GM19463 (cell line): ENCODE measurements around the gene COPS7A.
"Not testable (repeated sequence)": the region's sequence is repeated elsewhere in the genome, so short reads cannot be mapped to it uniquely, and the experiment has no call there.

ENCODE experiments used
- ATAC-seq: cut with Tn5 transposase; IDR thresholded peaks from one replicate; pipeline ENCODE4 v1.9.1; 2021; ENCODE audit warnings: mild to moderate bottlenecking, moderate library complexity; ENCODE audit not compliant: unreplicated experiment

Gene COPS7A

DNA sequence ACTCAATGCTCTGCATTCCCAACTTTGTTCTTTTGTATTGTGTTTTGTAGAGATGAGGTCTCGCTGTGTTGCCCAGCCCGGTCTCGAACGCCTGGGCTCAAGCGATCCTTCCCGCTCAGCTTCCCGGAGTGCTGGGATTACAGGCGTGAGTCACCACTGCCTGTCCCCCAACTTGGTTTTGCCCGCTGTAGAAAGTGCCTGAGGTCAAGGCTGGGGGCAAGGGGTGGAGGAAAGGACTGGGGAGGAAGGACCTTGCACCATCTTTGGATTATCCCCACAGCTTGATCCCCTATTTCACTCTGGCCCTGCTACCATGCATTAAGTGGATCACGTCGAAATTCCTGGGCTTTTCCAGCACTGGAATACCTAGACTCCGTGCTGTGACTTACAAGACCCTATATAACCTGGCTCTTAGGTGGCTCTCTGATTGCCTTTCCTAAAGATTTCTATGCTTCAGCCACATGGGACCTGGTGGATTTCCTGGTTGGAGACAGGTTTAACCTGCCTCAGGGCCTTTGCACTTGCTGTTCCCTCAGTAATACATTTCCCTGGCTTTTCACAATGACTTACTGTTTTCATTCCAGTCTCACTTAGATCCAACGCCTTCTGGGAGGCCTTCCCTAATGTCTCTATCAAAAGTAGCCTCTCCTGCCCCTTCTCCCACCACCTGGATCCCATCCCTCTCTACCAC is 22.6 kb upstream of the COPS7A start:
- ATAC-seq: no peak

DNA sequence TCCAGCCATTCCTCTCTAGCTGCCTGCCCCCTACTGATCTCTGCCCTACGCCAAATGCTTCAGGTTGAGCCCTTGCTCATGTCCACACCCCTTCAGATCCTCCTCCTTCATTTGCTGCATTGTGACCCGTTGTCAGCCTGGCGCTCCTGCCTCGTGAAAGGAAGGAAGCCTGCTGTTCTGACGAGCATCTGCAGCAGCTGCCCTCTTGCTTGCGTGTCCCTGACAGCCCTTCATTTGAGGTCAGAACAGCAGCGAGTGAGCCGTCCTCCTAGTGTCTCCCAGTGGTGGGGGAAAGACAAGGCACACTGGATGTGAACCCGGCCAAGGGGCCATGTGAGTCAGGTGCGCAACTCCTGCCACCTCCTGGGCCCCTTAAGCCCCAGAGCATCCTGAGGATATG is 20.2 kb upstream of the COPS7A start:
- no peak for ATAC-seq

DNA sequence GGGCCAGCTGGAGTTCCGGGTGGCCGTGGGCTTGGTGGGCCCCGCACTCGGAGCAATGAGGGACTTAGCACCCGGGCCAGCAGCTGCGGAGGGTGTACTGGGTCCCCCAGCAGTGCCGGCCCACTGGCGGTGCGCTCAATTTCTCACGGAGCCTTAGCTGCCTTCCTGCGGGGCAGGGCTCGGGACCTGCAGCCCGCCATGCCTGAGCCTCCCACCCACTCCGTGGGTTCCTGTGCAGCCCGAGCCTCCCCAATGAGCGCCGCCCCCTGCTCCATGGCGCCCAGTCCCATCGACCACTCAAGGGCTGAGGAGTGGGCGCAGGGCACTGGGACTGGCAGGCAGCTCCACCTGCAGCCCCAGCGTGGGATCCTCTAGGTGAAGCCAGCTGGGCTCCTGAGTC is 15.5 kb upstream of the COPS7A start:
- not testable (repeated sequence) for ATAC-seq

DNA sequence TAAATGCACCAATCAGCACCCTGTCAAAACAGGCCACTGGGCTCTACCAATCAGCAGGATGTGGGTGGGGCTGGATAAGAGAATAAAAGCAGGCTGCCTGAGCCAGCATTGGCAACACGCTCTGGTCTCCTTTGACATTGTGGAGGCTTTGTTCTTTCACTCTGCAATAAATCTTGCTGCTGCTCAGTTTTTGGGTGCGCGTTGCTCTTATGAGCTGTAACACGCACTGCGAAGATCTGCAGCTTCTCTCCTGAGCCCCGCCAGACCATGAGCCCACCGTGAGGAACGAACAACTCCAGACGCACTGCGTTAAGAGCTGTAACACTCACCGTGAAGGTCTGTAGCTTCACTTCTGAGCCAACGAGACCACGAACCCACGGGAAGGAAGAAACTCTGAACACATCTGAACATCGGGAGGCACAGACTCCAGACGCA is 14.9 kb upstream of the COPS7A start:
- ATAC-seq: no peak

DNA sequence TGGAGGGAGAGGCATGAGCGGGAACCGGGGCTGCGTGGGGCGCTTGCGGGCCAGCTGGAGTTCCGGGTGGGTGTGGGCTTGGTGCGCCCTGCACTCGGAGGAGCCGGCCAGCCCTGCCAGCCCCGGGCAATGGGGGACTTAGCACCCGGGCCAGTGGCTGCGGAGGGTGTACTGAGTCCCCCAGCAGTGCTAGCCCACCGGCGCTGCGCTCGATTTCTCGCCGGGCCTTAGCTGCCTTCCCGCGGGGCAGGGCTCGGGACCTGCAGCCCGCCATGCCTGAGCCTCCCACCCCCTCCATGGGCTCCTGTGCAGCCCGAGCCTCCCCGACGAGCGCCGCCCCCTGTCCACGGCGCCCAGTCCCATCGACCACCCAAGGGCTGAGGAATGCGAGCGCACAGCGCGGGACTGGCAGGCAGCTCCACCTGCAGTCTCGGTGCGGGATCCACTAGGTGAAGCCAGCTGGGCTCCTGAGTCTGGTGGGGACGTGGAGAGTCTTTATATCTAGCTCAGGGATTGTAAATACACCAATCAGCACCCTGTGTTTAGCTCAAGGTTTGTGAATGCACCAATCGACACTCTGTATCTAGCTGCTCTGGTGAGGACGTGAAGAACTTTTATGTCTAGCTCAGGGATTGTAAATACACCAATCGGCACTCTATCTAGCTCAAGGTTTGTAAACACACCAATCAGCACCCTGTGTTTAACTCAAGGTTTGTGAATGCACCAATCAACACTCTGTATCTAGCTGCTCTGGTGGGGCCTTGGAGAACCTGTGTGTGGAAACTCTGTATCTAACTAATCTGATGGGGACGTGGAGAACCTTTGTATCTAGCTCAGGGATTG is 7.6 kb upstream of the COPS7A start:
- ATAC-seq: not testable (repeated sequence)

DNA sequence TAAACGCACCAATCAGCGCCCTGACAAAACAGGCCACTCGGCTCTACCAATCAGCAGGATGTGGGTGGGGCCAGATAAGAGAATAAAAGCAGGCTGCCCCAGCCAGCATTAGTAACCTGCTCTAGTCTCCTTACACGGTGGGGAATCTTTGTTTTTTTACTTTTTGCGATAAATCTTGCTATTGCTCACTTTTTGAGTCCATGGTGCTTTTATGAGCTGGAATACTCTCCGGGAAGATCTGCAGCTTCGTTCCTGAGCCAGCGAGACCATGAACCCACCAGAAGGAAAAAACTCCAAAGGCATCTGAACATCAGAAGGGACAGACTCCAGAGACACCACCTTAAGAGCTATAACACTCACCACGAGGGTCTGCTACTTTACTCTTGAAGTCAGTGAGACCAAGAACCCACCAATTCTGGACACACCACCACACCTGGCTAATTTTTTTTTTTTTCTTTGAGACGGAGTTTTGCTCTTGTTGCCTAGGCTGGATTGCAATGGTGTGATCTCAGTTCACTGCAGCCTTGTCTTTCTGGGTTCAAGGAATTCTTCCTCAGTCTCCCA is 6.9 kb upstream of the COPS7A start:
- ATAC-seq: no peak

DNA sequence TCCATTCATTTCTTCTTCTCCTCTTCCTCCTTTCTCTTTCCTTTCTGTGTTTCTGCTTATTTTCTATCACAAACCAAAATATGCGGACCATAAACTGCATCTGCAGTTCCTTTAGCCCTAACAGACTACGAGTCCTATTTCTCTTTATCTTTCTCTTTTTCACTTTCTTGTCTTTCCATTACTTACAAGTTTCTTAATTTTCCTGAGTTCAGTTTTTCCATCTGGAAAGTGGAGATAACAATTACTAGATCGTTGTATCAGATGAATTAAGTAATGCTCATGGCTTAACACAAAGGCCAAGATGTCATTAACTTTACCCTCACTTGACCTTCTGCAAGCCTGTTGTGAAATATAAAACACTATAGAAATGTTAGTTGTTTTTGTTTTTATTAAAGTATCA is 983 bp upstream of the COPS7A start:
- ATAC-seq: no peak

DNA sequence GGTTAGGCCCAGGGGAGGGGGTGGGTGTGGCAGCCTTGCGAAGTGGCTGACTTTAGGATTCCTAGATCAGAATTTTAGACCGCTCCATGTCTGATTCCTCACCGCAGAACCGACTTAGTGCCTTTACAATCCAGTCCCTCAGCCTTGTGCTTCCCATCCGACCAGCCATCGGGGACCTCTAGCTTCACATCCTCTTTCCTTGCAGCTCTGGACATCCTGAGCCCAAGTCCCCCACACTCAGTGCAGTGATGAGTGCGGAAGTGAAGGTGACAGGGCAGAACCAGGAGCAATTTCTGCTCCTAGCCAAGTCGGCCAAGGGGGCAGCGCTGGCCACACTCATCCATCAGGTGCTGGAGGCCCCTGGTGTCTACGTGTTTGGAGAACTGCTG is 557 bp downstream of the COPS7A start:
- ATAC-seq: no peak

DNA sequence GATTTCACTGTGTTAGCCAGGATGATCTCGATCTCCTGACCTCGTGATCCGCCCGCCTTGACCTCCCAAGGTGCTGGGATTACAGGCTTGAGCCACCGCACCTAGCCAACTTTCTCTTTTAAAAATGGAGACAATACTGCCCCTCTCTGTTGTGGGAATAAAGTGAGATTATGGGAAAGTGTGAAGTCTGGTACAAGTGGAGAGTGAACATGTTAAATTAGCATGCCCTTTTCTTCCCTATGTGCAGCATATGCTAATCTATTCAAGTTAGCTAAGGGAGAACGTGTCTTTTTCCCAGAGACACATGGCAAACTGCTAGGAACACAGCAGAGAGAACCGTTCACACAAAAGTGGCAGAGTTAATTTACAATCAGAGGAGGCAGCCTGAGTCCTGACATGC is 1.5 kb downstream of the COPS7A start:
- ATAC-seq: no peak

DNA sequence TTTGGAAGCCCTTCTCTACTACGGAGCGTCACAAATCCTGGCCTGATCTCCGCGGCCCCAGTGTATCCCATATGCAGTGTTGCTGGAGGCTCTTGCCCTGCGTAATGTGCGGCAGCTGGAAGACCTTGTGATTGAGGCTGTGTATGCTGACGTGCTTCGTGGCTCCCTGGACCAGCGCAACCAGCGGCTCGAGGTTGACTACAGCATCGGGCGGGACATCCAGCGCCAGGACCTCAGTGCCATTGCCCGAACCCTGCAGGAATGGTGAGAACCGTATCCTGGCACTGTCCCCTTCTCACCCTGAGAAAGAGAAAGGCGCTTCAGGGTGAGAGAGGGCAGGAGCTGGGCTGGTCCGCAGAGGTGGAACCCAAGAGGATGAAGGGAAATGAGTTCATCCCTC is 5.3 kb downstream of the COPS7A start:
- ATAC-seq: no peak

DNA sequence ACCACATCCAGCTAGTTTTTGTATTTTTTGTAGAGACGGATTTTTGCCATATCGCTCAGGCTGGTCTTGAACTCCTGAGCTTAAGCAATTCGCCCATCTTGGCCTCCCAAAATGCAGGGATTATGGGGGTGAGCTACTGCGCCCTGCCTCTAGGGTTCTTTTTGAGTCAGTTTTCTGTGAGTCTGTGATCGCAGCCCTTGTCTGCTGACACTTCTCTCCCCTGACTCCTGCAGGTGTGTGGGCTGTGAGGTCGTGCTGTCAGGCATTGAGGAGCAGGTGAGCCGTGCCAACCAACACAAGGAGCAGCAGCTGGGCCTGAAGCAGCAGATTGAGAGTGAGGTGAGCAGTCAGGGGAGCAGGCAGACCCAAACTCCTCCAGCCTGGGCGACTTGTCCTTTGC is 6.3 kb downstream of the COPS7A start:
- ATAC-seq: no peak

DNA sequence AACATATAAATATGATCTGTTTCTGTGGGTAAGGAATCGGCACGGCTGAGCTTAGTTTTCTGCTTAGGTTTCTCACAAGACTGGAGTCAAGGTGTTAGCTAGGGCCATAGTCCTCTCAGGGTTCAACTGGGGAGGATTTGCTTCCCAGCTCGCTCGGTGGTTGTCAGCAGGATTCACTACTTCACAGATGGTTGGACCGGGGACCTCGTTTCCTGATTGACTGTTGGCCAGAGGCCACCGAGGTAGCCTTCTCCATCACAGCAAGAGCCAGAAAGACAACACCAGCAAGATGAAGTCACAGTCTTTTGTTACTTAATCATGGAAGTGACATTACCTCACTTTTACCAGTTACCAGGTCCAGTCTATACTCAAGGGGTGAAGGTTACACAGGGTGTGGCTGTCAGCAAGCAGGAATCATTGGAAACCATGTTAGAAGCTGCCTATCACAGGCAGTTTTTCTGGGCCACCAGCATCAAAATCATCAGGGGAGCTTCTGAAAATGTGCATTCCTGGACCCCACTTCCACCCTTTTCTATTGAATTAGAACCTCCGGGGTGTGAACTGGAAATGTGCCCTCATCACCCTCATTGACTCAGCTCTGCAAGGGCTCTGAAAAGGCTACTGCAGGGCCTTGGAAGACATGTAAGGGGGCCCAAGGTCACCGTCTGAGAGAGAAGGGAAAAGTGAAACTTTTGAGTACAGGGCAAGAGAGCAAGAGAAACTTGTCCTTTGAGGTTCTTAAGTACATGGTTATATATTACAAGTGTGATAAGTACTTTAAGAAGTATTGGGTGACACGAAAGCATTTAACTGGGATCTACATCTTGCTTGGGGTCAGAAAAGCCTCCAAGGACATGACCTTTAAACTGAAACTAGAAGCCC is 10.9 kb downstream of the COPS7A start:
- no peak for ATAC-seq

DNA sequence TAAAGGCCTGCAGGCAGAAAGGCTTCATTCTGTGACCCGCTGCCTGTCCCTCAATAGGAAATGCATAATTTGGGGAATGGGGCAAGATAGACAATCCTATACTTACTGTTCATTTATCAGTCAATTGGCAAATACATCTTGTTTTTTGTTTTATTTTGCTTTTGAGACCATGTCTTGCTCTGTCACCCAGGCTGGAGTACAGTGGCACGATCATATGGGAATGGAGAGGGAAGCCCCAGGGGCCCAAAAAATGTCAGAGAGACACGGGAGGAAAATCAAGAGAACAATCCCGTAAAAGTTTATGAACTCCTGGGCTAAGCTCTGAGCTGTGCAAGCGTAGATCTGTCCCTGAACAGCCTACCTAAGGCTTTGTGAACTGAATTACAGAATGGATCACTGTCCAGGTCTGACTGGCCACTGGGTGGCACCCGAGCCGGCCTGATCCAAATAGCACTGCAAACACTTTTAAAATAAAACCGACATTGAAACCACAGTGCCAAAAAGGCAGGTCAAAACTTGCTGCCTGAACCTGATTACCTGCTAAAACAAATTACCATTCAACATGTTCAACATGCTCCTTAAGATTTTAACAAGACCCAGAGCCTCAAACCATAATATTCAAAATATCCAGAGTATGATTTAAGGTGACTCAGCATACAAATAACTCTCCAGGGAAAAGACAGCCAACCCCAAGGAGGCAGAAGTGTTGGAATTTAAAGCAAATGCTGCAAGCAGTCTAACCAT is 11.8 kb downstream of the COPS7A start:
- no peak for ATAC-seq

DNA sequence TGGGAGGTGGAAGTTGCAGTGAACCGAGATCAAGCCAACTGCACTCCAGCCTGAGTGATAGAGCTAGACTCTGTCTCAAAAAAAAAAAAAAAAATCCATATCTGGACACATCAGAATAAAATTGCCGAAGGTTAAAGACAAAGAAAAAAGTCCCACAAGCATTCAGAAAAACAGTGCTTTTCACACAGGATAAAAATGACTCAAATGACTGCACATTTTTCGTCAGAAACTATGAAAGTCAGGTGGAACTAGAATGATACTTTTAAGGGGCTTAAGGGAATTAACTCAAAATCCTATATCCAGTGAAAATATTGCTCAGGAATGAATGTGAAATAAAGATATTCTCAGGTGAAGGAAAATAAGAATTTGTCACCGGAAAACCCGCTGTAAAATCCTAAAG is 12.9 kb downstream of the COPS7A start:
- no peak for ATAC-seq

DNA sequence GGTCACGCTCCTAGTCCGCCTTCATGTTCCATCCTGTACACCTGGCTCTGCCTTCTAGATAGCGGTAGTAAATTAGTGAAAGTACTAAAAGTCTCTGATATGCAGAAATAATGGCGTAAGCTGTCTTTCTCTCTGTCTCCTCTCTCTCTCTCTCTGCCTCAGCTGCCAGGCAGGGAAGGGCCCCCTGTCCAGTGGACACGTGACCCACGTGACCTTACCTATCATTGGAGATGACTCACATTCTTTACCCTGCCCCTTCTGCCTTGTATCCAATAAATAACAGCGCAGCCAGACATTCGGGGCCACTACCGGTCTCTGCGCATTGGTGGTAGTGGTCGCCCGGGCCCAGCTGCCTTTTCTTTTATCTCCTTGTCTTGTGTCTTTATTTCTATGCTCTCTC is 18.2 kb downstream of the COPS7A start:
- ATAC-seq: not testable (repeated sequence)

DNA sequence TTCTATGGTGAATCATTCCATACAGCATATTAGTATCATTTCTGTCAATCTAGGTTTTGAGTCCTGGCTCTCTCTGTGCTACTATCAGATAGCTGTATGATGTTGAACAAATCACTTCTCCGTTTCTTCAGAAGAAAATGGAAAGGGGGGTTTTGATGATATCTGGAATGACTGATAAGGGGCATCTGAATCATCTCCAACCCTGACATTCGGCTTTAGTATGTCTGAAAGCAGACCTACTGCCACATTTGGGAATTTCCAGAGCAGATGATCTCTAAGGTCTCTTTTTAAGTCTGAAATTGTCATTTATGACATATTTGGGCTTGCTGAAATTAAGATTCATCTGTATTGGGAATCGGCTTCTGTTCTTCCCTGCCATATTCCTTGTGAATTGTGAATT is 19.0 kb downstream of the COPS7A start:
- ATAC-seq: no peak

DNA sequence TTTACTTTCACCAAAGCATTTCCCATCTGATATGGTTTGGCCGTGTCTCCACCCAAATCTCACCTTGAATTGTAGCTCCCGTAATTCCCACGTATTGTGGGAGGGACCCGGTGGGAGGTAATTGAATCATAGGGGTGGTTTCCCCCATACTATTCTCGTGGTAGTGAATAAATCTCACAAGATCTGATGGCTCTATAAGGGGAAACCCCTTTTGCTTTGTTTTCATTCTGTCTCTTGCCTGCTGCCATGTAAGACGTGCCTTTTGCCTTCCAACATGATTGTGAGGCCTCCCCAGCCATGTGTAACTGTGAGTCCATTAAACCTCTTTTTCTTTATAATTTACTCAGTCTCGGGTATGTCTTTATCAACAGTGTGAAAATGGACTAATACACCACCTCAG is 19.5 kb downstream of the COPS7A start:
- ATAC-seq: not testable (repeated sequence)

DNA sequence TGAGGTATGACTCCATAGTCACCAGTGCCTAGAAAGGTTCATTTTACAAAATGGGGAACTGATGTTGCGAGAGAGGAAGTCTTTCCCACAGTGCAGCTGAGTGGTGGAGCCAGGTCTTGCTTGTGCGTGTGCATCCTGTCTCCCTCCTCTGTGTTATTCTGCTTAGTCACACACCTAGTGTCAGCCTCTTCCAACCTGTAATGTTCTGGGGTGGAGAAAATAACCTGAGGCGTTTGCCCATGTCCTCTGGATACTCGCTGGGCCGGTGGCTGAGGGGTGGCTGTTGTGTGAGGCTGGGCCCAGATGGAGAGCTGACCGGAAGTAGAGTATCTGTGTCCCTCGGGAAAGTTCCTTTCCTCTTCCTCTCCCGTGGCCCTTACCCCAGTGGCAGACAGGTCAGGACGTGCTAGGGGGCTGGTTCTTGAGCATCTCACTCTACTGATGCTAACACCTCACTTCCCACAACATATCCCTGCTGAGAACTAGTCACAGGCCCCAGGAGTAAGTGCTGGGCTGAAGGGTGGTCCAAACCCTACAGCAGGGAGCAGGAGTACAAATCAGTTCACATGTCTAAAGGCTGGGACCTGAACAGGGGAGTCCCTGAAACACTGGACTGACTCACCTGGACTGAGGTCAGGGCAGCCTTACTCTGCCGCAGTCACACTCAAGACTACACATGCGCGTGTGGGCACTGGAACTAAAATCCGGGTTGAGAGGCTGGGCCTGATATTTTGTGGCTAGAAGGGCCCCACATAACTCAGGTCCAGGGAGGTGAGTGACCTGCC is 22.1 kb downstream of the COPS7A start:
- ATAC-seq: no peak

DNA sequence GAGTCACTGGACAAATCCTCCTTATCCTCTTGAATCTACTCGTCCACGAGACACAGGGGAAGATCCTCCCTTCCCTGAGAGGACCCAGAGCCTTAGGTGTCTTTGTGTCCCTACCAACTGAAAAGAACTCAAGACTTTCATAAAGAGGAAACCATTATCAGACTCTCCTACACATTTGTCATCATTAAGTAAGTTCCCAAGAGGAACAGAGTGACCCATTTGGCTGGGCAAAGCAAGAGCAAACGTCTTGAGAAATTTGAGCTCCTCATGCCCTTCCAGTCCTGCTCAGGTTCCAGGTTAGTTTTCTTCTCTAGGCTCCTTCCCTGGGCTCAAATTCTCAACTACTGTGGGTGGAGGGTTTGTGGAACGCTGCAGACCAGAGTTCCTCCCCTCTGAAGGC is 23.4 kb downstream of the COPS7A start:
- no peak for ATAC-seq

DNA sequence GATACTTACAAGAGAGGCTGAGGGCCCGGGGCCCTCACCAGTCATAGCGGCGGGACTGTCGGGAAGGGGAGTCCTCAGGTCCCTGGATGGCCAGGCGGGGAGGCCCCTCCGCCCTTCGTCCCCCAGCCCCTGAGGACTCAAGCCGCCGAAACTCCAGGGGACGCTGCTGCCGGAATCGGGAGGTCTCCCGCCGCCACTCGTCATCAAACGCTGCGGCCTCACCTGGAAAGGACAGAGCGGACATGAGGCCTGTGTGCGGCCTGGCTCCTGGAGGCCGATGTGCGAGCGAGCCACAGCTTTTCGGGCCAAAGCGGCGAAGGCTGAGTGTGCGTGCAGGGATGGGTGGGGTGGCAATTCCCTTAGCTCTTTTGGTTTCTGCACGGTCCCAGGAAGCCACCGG is 24.9 kb downstream of the COPS7A start:
- ATAC-seq: no peak
